Measurements from ENCODE around the gene CDH22. TPM values are rescaled to one million over a fixed set of nuclear protein-coding genes. Genes with fewer than 3 reads are reported as not detected.

CDH22 gene
- total RNA-seq, 4 donors from 2014 or later = 0.11 to 2.3 (median 0.76) TPM

DNA sequence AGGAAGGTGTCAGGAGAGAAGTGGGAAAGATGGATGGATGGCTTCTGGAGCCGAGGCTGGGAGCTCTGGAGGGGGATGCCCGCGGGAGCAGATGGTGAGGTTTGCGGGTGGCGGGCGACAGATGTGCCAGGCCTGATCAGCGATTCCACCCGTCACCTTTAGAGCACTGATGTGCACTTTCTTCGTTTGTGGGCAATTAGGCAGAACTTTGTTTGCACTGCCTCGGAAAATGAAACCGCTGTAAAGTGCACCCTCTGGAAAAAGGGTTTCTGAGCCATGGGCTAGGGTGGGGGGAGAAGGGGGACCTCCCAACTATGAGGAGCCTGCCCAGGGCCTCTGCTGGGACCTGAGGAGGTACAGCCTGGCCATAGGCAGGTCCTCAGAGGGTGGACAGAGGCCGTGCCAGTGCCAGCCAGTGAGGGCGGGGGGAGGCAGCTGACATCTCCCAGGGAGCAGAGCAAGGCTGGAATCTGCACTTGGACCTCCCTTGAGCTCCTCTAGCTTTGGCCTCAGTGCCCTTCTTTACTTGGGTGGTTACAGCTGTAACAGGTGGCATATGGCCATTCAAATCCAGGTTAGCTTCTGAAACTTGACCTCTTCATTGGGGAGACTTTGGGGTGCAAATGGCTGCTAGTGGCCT is 131.4 kb downstream of the CDH22 start:
- peaks cover 0 to 91% (median 9%) of the 10 kb centered on the region in 4 donors for H3K27me3 ChIP-seq
- H3K4me3 ChIP-seq = no peak overlapping the region
- H3K4me1 ChIP-seq = peaks cover 0 to 10% (median 0%) of the 10 kb centered on the region in 3 donors
- H3K36me3 ChIP-seq = no peaks in the 10 kb centered on the region
- intact Hi-C loops (cut with DNase I) = loop anchor here (10.0 kb wide), 1 partner anchor 152 kb away; the partner anchor contains the start of gene SLC12A5
- no peaks in the 10 kb centered on the region for H3K9me3 ChIP-seq
- no peak for DNase-seq
- TF ChIP-seq, protein P1, sequence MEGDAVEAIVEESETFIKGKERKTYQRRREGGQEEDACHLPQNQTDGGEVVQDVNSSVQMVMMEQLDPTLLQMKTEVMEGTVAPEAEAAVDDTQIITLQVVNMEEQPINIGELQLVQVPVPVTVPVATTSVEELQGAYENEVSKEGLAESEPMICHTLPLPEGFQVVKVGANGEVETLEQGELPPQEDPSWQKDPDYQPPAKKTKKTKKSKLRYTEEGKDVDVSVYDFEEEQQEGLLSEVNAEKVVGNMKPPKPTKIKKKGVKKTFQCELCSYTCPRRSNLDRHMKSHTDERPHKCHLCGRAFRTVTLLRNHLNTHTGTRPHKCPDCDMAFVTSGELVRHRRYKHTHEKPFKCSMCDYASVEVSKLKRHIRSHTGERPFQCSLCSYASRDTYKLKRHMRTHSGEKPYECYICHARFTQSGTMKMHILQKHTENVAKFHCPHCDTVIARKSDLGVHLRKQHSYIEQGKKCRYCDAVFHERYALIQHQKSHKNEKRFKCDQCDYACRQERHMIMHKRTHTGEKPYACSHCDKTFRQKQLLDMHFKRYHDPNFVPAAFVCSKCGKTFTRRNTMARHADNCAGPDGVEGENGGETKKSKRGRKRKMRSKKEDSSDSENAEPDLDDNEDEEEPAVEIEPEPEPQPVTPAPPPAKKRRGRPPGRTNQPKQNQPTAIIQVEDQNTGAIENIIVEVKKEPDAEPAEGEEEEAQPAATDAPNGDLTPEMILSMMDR (IDR thresholded peaks at IDR 0.05) = no peak
- no peak for TF ChIP-seq POLR2A (IDR thresholded peaks at IDR 0.05)
- no peak overlapping the region for H3K27ac ChIP-seq
- WGBS, 2 donors = 73 to 77% methylated on average over 10 to 11 of the region's 13 CpGs

DNA sequence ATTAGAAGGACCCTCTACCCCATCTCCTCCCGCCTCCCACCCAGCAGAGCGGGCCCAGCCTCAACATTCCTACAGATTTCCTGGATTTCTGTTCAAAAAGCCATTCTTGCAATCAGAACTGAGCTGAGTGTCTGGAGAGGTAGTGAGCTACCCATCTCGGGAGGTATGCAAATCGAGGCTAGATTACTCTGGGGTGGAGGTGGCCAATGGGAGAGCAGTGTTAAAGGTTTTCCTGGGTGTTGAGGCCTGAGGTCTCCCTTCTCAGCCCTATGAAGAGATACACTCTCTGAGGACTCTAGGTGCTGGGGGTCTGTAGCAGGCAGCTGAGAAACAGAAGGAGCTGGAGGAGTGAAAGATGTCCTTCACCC is 133.2 kb downstream of the CDH22 start:
- H3K9me3 ChIP-seq = no peaks in the 10 kb centered on the region
- H3K27me3 ChIP-seq = peaks cover 0 to 96% (median 9%) of the 10 kb centered on the region in 4 donors
- no peak overlapping the region for H3K27ac ChIP-seq
- peaks cover 0 to 10% (median 0%) of the 10 kb centered on the region in 3 donors for H3K4me1 ChIP-seq
- 78 to 80% methylated on average over 1 to 4 of the region's 4 CpGs for WGBS, 2 donors
- no peak for TF ChIP-seq POLR2A (IDR thresholded peaks at IDR 0.05)
- TF ChIP-seq, protein P1 (IDR thresholded peaks at IDR 0.05) = no peak
- no peak for DNase-seq
- no peak overlapping the region for H3K4me3 ChIP-seq
- intact Hi-C loops (cut with DNase I) = loop anchor here (10.0 kb wide), 1 partner anchor 150 kb away; the partner anchor contains the start of gene SLC12A5
- no peaks in the 10 kb centered on the region for H3K36me3 ChIP-seq

DNA sequence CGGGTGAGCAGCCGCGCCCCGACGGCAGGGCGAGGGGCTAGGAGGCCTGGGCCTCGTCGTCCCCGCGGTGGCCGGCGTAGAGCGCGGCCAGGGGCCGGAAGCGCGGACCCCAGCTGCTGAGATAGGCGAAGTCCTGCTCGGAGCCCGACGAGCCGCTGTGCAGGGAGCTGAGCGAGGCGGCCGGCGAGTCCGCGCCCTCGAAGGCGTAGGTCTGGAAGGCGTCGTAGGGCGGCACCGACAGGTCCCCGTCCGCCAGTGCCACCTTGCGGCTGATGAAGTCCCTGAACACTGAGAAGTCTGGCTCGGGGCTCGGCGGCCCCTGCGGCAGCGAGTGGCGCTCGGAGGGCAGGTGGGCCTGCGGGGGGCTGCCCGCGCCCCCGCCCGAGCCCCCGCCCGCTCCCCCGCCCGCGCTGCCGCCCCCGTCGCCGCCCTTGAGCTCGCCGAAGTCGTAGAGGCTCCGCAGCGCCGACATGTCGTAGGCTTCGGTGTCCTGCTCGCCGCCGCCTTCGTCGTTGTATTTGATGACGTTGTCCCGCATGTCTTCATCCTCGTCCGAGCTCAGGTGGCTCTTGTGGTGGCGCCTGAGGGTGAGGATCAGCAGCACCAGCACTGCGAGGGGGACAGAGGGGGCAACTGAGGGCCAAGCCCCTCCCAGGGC is 133.7 kb downstream of the CDH22 start:
- no peak overlapping the region for H3K27ac ChIP-seq
- 3% methylated on average over 13 of the region's 77 CpGs; no CpG with 5 or more reads in 1 of the 2 donors for WGBS, 2 donors
- no peaks in the 10 kb centered on the region for H3K36me3 ChIP-seq
- no peaks in the 10 kb centered on the region for H3K9me3 ChIP-seq
- TF ChIP-seq, protein P1 (IDR thresholded peaks at IDR 0.05) = peak; percentile 17 to 76 (median 62)
- TF ChIP-seq POLR2A (IDR thresholded peaks at IDR 0.05) = no peak
- H3K4me3 ChIP-seq = peak overlapping the region in 1 of 4 donors; percentile 45
- DNase-seq = no peak
- intact Hi-C loops (cut with DNase I) = loop anchor here (10.0 kb wide), 1 partner anchor 150 kb away; the partner anchor contains the start of gene SLC12A5
- peaks cover 0 to 91% (median 9%) of the 10 kb centered on the region in 4 donors for H3K27me3 ChIP-seq
- H3K4me1 ChIP-seq = peaks cover 0 to 13% (median 0%) of the 10 kb centered on the region in 3 donors

DNA sequence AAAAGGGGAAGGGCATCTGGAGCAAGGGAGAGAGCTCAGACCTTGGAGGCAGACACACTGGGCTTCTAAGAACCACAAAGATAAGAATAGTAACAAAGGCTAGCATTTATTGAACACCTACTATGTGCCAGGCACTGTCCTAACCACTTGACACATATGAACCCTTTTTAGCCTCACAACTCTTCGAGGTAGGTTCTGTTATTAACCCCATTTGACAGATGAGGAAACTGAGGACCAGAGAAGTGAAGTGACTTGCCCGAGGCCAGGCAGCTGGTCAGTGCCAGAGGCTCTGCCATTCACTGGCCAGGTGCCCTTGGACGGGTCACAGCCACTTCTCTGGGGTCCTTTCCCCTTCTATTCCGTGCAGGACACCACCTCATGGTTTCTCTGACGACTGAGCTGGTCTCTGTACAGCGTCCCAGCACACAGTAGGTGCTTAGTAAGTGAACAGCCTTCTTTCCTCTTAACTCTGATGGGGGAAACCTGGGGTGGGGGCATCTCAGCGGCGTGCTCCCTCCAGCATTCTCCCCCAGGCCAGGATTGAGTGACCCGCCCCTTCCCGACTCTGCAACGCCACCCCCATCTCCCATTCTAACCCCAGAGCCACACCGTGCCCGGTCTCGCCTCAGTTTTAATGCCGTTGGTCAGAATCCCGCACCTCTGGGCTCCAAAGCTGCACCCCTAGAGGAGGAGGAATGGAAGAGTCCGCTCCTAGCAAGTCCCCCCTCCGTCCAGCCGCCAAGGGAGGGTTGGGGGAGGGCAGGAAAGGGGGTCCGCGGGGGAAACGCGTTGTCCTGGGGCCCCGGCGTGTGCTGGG is 134.4 kb downstream of the CDH22 start:
- Histone ChIP-seq H3K27me3 (peaks cover 0 to 83% (median 9%) of the 10 kb centered on the region in 4 donors), H3K36me3 (no peaks in the 10 kb centered on the region), H3K4me1 (peaks cover 0 to 19% (median 0%) of the 10 kb centered on the region in 3 donors), H3K9me3 (no peaks in the 10 kb centered on the region), H3K4me3 (no peak overlapping the region), H3K27ac (no peak overlapping the region)
- WGBS, 2 donors = 41 to 43% methylated on average over 11 to 15 of the region's 25 CpGs
- no peak for DNase-seq
- no peak for TF ChIP-seq POLR2A (IDR thresholded peaks at IDR 0.05)
- TF ChIP-seq, protein P1 (IDR thresholded peaks at IDR 0.05) = no peak
- intact Hi-C loops (cut with DNase I) = loop anchor here (10.0 kb wide), 1 partner anchor 149 kb away; the partner anchor contains the start of gene SLC12A5

Data from esophagus squamous epithelium (tissue), 5 donors.